ENCODE measurements around the gene MICAL1. TPM values are rescaled to one million over a fixed set of nuclear protein-coding genes. Genes with fewer than 3 reads are reported as not detected.

Gene MICAL1
- total and polyA plus RNA-seq, 10 of the 15 experiments (the other 5 are each of a cell fraction or from before 2014, with no cell fraction given): 0.32 to 71.6 (median 45.3) TPM

DNA sequence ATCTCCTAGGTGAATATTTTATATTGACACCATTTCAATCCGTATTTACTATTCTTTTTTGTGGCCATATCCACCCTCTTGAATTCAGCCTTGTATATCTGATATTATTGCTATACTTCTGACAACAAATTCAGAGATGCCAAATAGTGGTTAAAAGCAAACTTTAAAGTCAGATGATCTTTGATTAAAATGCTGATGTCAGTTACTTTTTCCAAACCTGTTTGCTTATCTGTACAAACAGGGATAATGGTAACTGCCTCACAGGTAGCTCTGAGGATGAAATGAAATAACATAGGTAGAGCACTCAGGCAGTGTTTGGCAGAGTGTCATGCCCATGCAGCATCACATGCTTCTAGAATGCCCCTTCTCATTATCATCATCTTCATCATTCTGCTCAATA, 34.4 kb downstream of the MICAL1 start:
- CTCF ChIA-PET: no interaction called here
- WGBS (ENCODE audit: insufficient coverage, insufficient replicate concordance, low lambda C conversion rate, missing lambda C conversion rate): 33% methylated on average over 1 of the region's 1 CpG

More for the DNA sequence above, 34.4 kb downstream of the MICAL1 start:
- ChIA-PET SMC1A (ENCODE audit: uncharacterized antibody, unreplicated experiment) (no interaction called here), RAD21 (ENCODE audit: unreplicated experiment) (no interaction called here), POLR2A (no interaction called here)
- Histone ChIP-seq H3K9me3 (replicated peaks; ENCODE audit: control insufficient read depth, insufficient read depth, low read length) (no peaks in the 10 kb centered on the region), H3K27me3 (replicated peaks in 1 of 2; ENCODE audit: control insufficient read depth in 2 of 2, insufficient read depth in 2 of 2, low read length in 1 of 2) (no peaks in the 10 kb centered on the region), H3K9ac (ENCODE audit: control insufficient read depth, insufficient read depth, low read length) (no peak overlapping the region), H3K4me2 (ENCODE audit: control insufficient read depth, insufficient read depth) (no peak overlapping the region), H3K36me3 (ENCODE audit: control insufficient read depth in 2 of 2, insufficient read depth in 2 of 2, low read length in 1 of 2) (no peaks in the 10 kb centered on the region), H4K20me1 (ENCODE audit: control insufficient read depth, insufficient read depth) (no peaks in the 10 kb centered on the region), H2AFZ (ENCODE audit: control insufficient read depth, low read depth, low read length) (no peak overlapping the region), H3K4me1 (ENCODE audit: control insufficient read depth, insufficient read depth, low read length) (no peaks in the 10 kb centered on the region), H3K27ac (ENCODE audit: control insufficient read depth, insufficient read depth) (no peak overlapping the region), H3K79me2 (ENCODE audit: control insufficient read depth, insufficient read depth, low read length) (no peaks in the 10 kb centered on the region), H3K4me3 (no peak overlapping the region)
- ATAC-seq (no peak), DNase-seq (ENCODE audit: low read depth, low spot score) (no peak), FAIRE-seq (no peak)
- BruUV-seq (replicated peaks): no TSS peak
- intact Hi-C loops (cut with micrococcal nuclease; ENCODE audit: unreplicated experiment) (no loop called here), in situ Hi-C loops (cut with MboI) (no loop called here)
- TF ChIP-seq EP300 (IDR thresholded peaks at IDR 0.05; ENCODE audit: borderline replicate concordance in 1 of 2, control insufficient read depth in 1 of 2, low read depth in 2 of 2, low read length in 2 of 2): no peak
- TF ChIP-seq MTA3 (IDR thresholded peaks at IDR 0.05; ENCODE audit: borderline replicate concordance, low read length): no peak
- TF ChIP-seq, protein P1, sequence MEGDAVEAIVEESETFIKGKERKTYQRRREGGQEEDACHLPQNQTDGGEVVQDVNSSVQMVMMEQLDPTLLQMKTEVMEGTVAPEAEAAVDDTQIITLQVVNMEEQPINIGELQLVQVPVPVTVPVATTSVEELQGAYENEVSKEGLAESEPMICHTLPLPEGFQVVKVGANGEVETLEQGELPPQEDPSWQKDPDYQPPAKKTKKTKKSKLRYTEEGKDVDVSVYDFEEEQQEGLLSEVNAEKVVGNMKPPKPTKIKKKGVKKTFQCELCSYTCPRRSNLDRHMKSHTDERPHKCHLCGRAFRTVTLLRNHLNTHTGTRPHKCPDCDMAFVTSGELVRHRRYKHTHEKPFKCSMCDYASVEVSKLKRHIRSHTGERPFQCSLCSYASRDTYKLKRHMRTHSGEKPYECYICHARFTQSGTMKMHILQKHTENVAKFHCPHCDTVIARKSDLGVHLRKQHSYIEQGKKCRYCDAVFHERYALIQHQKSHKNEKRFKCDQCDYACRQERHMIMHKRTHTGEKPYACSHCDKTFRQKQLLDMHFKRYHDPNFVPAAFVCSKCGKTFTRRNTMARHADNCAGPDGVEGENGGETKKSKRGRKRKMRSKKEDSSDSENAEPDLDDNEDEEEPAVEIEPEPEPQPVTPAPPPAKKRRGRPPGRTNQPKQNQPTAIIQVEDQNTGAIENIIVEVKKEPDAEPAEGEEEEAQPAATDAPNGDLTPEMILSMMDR (IDR thresholded peaks at IDR 0.05 in 2 of 3, conservative IDR thresholded peaks at IDR 0.05 in 1 of 3; ENCODE audit: control insufficient read depth in 2 of 3, extremely low read depth in 1 of 3, insufficient read depth in 1 of 3, low read depth in 3 of 3, low read length in 3 of 3): no peak
- TF ChIP-seq NR2F1 (conservative IDR thresholded peaks at IDR 0.05): no peak
- TF ChIP-seq TARDBP (IDR thresholded peaks at IDR 0.05; ENCODE audit: borderline replicate concordance): no peak
- no peak for TF ChIP-seq FOXK2 (IDR thresholded peaks at IDR 0.05)
- no peak for TF ChIP-seq MYB (IDR thresholded peaks at IDR 0.05; ENCODE audit: borderline replicate concordance, low read depth, low read length)
- TF ChIP-seq, protein P2, sequence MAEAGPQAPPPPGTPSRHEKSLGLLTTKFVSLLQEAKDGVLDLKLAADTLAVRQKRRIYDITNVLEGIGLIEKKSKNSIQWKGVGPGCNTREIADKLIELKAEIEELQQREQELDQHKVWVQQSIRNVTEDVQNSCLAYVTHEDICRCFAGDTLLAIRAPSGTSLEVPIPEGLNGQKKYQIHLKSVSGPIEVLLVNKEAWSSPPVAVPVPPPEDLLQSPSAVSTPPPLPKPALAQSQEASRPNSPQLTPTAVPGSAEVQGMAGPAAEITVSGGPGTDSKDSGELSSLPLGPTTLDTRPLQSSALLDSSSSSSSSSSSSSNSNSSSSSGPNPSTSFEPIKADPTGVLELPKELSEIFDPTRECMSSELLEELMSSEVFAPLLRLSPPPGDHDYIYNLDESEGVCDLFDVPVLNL (IDR thresholded peaks at IDR 0.05; ENCODE audit: low read depth, low read length): no peak

All from GM12878 (cell line).